A549 treated with AZD9567 at 1 μM for 4 hours (cell line): ENCODE data around the gene ZNF83. TPM values are rescaled to one million over a fixed set of nuclear protein-coding genes. Genes with fewer than 3 reads are reported as not detected.

Experiments used
- total RNA-seq: library from RNA; stranded (reverse); fragments of 200-300 nt; extraction: Qiagen RNA extraction; gene quantifications from 5 replicates; pipeline ENCODE4 v1.2.3, GENCODE V29; 2022; ENCODE audit not compliant: insufficient read depth

ZNF83 gene
- 0.06 to 0.13 TPM (median 0.08 TPM) in 4 of 5 replicates, not detected in the other for total RNA-seq

DNA sequence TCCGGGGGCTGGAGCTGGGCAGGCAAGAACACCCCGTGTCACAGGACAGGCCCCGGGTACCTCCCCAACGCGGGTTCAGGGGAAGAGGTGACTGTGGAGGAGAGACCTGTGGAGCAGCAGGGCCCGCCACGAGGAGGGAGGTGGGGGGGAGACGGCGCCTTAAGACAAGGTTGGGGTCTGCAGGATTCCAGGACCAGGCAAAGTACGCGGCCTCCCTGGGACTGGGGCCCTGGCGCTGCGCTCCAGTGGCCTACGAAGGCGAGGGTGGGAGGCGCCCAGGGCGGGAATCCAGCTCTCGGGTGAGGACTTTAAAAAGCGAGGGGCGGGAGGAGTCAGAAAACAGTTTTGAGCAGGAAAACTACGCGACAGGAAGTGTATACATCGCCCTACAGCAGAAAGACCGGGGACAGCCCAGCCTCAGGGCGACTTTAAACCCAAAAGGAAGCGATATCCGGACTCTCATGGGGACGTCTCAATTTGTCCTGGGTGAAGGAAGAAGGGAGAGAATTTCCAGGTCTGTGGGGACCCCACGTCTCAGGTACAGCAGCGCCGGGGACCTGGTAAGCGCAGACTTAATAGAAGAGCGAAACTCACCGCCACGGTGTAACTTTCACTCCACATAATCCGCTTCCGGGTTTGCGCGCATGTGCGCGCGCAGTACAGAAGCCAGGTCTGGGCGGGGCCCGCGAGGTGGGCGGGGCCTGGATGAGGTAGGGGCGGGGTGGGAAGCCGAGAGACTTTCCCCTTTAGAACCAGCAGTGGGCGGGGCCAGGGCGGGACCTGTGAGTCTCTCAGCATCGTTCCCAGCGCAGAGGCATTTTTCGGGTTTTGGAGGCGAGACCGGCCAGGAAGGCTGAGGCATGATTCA lies at the start of gene ZNF83:
Gene ZNF83 (minus strand): TSS at position 638 of the 868 bp plus-strand sequence.

DNA sequence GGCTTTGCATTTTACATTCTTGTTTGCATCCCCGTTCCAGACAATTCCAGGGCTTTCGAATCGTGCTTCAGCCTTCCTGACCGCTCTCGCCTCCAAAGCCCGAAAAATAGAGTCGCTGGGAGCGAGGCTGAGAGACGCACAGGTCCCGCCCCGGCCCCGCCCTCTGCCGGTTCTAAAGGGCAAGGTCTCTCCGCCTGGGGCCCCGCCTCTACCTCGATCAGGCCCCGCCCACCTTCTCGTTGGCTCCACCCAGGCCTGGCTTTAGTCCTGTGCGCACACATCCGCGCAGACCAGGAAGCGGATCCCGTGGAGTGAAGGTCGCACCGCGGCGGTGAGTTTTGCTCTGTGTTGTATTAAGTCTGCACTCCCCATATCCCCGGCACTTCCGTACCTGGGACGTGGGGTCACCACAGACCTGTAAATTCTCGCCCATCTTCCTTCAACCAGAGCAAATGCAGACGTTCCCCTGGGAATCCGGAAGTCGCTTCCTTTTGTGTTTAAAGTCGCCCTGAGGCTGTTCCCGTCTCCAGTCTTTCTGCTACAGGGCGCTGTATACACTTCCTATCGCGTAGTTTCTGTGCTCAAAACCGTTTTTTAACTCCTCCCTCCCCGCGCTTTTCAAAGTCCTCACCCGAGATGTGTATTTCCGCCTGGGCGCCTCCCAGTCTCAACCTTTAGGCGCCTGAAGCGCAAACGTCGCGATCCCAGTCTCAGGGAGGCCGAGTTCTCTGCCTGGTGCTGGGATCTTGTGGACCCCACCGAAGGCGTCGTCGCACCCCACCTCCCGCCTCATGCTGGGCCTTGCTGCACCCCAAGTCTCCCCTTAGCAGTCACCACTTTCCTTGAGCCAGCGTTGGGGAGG lies 67.9 kb downstream of the ZNF83 start, which contains the start of gene ZNF701:
Gene ZNF701 (plus strand): TSS at position 288 of the 862 bp plus-strand sequence. CDS start 3,861 bp downstream, outside the sequence.

Other genes starting within 250 kb of the ZNF83 start
- gene ZNF528, start 240.5 kb downstream of the ZNF83 start, total RNA-seq, result 0.10 to 0.30 TPM (median 0.26 TPM) in 3 of 5 replicates, not detected in the others
- gene ZNF534, start 209.2 kb downstream of the ZNF83 start, total RNA-seq, result not detected in 5 replicates
- gene ZNF578, start 184.8 kb downstream of the ZNF83 start, total RNA-seq, result not detected in 5 replicates
- gene ZNF808, start 110.7 kb downstream of the ZNF83 start, total RNA-seq, result 0.01 to 0.17 TPM (median 0.07 TPM) in 4 of 5 replicates, not detected in the other
- 0.13 to 0.28 TPM (median 0.23 TPM) in 4 of 5 replicates, not detected in the other for gene ZNF701, start 68.1 kb downstream of the ZNF83 start, total RNA-seq
- gene ZNF611, start 96.7 kb upstream of the ZNF83 start, total RNA-seq, result 2.5 to 8.6 TPM (median 2.8 TPM) in 5 replicates
- gene ZNF600, start 148.4 kb upstream of the ZNF83 start, total RNA-seq, result 0.05 to 0.20 TPM (median 0.14 TPM) in 4 of 5 replicates, not detected in the other
- 0.86 to 2.0 TPM (median 1.3 TPM) in 4 of 5 replicates, not detected in the other for gene ZNF28, start 183.3 kb upstream of the ZNF83 start, total RNA-seq
- gene ZNF468, start 219.3 kb upstream of the ZNF83 start, total RNA-seq, result 0.44 to 1.3 TPM (median 0.49 TPM) in 5 replicates